ENCODE results near the gene IFITM1. TPM values are rescaled to one million over a fixed set of nuclear protein-coding genes. Genes with fewer than 3 reads are reported as not detected.
"Not testable (repeated sequence)": the region's sequence is repeated elsewhere in the genome, so short reads cannot be mapped to it uniquely, and the experiment has no call there.

Gene IFITM1
- total RNA-seq, 1 donor from 2014 or later, result 352 TPM

DNA sequence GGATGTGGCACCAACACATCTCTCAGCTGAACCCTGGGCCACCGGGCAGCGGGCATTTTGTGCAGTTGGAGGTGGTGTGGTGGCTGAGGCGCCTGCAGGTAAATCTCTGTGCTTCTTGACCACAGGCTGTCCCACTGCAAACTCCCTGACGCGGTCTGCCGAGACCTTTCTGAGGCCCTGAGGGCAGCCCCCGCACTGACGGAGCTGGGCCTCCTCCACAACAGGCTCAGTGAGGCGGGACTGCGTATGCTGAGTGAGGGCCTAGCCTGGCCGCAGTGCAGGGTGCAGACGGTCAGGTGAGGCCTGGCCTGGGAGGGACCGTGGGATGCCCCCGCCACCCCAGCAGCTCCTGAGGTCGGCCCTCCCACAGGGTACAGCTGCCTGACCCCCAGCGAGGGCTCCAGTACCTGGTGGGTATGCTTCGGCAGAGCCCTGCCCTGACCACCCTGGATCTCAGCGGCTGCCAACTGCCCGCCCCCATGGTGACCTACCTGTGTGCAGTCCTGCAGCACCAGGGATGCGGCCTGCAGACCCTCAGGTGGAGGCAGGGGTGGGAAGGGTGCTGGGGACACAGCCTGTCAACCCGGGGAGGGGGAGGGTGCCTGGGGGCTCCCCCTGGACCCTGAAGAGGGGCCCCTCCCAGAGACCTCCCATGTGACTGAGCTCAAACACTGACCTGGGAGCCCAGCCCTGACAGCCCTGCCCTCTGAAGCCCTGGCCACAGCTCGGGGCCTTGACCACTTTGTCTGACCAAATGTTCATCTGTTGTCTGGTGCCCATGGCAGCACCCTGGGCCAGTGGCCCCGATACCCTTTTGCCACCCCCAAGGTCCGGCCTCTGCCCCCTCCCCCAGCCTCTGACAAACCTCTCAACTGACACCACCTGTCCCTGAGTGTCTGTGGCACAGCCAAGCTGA lies 29.5 kb upstream of the IFITM1 start:
- Mint-ChIP-seq H3K4me1 (ENCODE audit: unreplicated experiment) (peaks cover 9% of the 10 kb centered on the region), H3K27me3 (ENCODE audit: unreplicated experiment) (no peaks in the 10 kb centered on the region), H3K9me3 (ENCODE audit: unreplicated experiment) (no peaks in the 10 kb centered on the region), H3K4me3 (ENCODE audit: unreplicated experiment) (no peak overlapping the region), H3K36me3 (ENCODE audit: unreplicated experiment) (no peaks in the 10 kb centered on the region), H3K27ac (ENCODE audit: unreplicated experiment) (no peak overlapping the region)
- TF ChIP-seq, protein P1, sequence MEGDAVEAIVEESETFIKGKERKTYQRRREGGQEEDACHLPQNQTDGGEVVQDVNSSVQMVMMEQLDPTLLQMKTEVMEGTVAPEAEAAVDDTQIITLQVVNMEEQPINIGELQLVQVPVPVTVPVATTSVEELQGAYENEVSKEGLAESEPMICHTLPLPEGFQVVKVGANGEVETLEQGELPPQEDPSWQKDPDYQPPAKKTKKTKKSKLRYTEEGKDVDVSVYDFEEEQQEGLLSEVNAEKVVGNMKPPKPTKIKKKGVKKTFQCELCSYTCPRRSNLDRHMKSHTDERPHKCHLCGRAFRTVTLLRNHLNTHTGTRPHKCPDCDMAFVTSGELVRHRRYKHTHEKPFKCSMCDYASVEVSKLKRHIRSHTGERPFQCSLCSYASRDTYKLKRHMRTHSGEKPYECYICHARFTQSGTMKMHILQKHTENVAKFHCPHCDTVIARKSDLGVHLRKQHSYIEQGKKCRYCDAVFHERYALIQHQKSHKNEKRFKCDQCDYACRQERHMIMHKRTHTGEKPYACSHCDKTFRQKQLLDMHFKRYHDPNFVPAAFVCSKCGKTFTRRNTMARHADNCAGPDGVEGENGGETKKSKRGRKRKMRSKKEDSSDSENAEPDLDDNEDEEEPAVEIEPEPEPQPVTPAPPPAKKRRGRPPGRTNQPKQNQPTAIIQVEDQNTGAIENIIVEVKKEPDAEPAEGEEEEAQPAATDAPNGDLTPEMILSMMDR (IDR thresholded peaks at IDR 0.05), result no peak
- no peak for DNase-seq (ENCODE audit: extremely low spot score, unreplicated experiment)

DNA sequence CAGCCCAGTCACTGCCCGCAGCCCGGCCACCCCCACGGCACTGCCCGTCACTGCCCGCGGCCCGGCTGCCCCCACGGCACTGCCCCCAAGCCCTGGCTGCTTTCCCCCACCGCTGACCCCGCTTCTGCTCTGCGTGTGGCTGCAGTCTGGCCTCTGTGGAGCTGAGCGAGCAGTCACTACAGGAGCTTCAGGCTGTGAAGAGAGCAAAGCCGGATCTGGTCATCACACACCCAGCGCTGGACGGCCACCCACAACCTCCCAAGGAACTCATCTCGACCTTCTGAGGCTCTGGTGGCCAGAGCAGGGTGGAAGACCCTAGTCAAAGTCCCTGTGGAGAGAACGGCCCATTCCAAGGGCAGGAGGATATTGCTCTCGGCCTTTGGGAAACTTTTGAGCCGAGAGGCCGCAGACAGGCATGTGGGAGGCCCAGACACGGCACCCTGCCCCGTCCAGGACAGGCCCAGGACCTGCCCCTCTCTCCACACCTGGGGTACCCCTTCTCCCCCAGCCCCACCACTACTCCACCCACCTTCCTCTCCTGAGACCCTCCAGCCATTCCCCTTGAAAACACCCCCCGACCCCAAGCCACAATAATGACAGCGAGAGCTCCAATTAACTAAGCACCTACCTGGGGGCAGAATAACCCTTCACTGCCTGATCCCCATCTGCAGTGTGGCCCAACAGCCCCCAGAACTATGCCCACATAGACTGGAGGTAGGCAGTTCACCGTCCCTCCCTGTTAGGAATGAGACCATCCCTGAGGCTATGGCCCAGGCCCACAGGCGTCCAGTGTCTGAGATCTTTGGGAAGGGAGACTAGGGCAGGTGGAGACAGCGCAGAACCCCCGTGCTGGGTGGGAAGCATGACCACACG lies 28.6 kb upstream of the IFITM1 start:
- DNase-seq (ENCODE audit: extremely low spot score, unreplicated experiment), result no peak
- H3K27me3 Mint-ChIP-seq (ENCODE audit: unreplicated experiment), result no peaks in the 10 kb centered on the region
- TF ChIP-seq, protein P1 (IDR thresholded peaks at IDR 0.05), result no peak
- H3K9me3 Mint-ChIP-seq (ENCODE audit: unreplicated experiment), result no peaks in the 10 kb centered on the region
- H3K27ac Mint-ChIP-seq (ENCODE audit: unreplicated experiment), result no peak overlapping the region
- H3K4me1 Mint-ChIP-seq (ENCODE audit: unreplicated experiment), result peaks cover 12% of the 10 kb centered on the region
- no peak overlapping the region for H3K4me3 Mint-ChIP-seq (ENCODE audit: unreplicated experiment)
- H3K36me3 Mint-ChIP-seq (ENCODE audit: unreplicated experiment), result no peaks in the 10 kb centered on the region

DNA sequence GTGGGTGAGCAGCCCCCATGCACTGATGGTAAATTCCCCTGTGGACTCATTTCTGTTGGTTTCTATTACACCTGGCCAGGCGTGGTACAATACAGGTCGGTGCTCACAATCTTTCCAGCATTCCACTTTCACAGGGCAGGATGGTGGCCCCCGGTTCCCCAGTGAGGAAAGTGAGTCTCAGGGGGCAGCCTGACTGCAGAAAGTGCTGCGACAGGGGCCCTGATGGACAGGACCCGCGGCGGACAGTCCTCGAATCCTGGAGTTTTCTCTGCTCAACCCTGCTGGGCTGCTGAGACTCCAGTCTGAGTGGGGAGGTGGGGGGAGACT lies 28.0 kb upstream of the IFITM1 start:
- H3K4me3 Mint-ChIP-seq (ENCODE audit: unreplicated experiment), result no peak overlapping the region
- H3K4me1 Mint-ChIP-seq (ENCODE audit: unreplicated experiment), result peaks cover 12% of the 10 kb centered on the region
- TF ChIP-seq, protein P1 (IDR thresholded peaks at IDR 0.05), result no peak
- H3K27me3 Mint-ChIP-seq (ENCODE audit: unreplicated experiment), result no peaks in the 10 kb centered on the region
- no peaks in the 10 kb centered on the region for H3K36me3 Mint-ChIP-seq (ENCODE audit: unreplicated experiment)
- no peaks in the 10 kb centered on the region for H3K9me3 Mint-ChIP-seq (ENCODE audit: unreplicated experiment)
- H3K27ac Mint-ChIP-seq (ENCODE audit: unreplicated experiment), result no peak overlapping the region
- DNase-seq (ENCODE audit: extremely low spot score, unreplicated experiment), result no peak

DNA sequence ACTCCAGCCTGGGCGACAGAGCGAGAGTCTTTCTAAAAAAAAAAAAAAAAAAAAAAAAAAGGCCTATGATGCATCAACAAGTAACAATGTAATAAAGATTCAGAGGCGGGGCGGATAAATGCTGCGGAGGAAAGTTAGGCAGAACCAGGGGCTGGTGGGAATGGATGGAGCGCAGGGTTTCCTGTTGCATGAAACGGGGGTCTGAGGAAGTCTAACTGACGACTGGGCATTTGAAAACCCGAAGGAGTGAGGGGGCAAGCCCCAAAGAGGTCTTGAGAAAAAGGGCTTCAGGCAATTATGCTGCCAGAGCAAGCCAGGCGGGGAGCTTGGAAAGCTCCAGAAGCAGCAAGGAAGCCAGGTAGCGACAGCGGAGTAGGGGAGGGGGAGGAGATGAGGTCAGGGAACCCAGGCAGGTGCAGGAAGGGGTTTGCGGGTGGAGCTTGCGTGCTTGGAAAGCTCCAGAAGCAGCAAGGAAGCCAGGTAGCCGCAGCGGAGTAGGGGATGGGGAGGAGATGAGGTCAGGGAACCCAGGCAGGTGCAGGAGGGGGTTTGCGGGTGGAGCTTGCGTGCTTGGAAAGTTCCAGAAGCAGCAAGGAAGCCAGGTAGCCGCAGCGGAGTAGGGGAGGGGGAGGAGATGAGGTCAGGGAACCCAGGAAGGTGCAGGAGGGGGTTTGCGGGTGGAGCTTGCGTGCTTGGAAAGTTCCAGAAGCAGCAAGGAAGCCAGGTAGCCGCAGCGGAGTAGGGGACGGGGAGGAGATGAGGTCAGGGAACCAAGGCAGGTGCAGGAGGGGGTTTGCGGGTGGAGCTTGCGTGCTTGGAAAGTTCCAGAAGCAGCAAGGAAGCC lies 26.6 kb upstream of the IFITM1 start:
- peaks cover 15% of the 10 kb centered on the region for H3K4me1 Mint-ChIP-seq (ENCODE audit: unreplicated experiment)
- not testable (repeated sequence) for DNase-seq (ENCODE audit: extremely low spot score, unreplicated experiment); H3K27ac Mint-ChIP-seq (ENCODE audit: unreplicated experiment); H3K9me3 Mint-ChIP-seq (ENCODE audit: unreplicated experiment); H3K36me3 Mint-ChIP-seq (ENCODE audit: unreplicated experiment); H3K27me3 Mint-ChIP-seq (ENCODE audit: unreplicated experiment)
- peak overlapping the region; percentile 61 for H3K4me3 Mint-ChIP-seq (ENCODE audit: unreplicated experiment)

DNA sequence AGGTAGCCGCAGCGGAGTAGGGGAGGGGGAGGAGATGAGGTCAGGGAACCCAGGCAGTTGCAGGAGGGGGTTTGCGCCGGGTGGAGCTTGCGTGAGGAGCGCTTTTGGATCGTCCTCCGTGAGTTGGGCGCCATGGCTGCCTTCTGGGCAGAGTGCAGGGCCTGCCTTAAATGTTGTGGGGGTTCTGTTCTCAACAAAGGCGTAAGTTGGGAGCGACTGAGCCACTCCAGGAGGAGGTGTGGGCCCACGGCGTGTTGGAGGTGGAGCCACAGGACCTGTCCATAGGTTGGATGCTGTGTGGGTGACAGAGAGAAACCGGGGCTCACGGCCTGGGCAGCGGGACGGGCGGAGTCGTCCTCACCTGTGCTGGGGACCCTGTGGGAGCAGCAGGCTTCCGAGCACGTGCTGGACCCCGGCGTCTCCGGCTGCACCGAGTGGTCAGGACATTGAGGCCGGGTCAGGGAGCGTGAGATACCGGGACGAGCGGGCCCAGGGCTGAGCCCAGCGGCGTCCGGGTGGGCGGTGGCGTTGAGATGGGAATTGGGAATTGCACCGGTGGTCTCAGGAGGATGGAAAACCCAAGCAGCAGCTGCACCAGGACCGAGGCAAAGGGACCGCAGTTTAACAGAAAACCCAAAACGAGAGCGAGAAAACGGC lies 25.9 kb upstream of the IFITM1 start:
- no peak for DNase-seq (ENCODE audit: extremely low spot score, unreplicated experiment)
- H3K4me1 Mint-ChIP-seq (ENCODE audit: unreplicated experiment), result peaks cover 15% of the 10 kb centered on the region
- peak overlapping the region; percentile 41 for H3K27ac Mint-ChIP-seq (ENCODE audit: unreplicated experiment)
- no peaks in the 10 kb centered on the region for H3K9me3 Mint-ChIP-seq (ENCODE audit: unreplicated experiment)
- H3K27me3 Mint-ChIP-seq (ENCODE audit: unreplicated experiment), result no peaks in the 10 kb centered on the region
- TF ChIP-seq, protein P1 (IDR thresholded peaks at IDR 0.05), result no peak
- H3K4me3 Mint-ChIP-seq (ENCODE audit: unreplicated experiment), result peak overlapping the region; percentile 70
- no peaks in the 10 kb centered on the region for H3K36me3 Mint-ChIP-seq (ENCODE audit: unreplicated experiment)
